ENCODE results near the gene SMPD4. TPM values are rescaled to one million over a fixed set of nuclear protein-coding genes. Genes with fewer than 3 reads are reported as not detected.
"Not testable (repeated sequence)": the region's sequence is repeated elsewhere in the genome, so short reads cannot be mapped to it uniquely, and the experiment has no call there.

The SMPD4 gene
- total RNA-seq, 1 experiment from 2014 or later: 108 TPM

- H3K27ac ChIP-seq (ENCODE audit: low read depth, low read length, poor library complexity, severe bottlenecking); H3K9me3 ChIP-seq (ENCODE audit: low read depth, low read length, poor library complexity, severe bottlenecking); H3K27me3 ChIP-seq (replicated peaks; ENCODE audit: insufficient read depth, low read depth, low read length, poor library complexity); BruUV-seq (replicated peaks); intact Hi-C loops (cut with micrococcal nuclease; ENCODE audit: unreplicated experiment); CTCF ChIA-PET; POLR2A ChIA-PET (ENCODE audit: low non-redundant PET); H3K36me3 ChIP-seq (ENCODE audit: insufficient read depth, low read length, poor library complexity, severe bottlenecking); DNase-seq (ENCODE audit: low spot score); H3K4me1 ChIP-seq (ENCODE audit: insufficient read depth, low read length, poor library complexity, severe bottlenecking); H3K4me3 ChIP-seq (ENCODE audit: low read depth, low read length, poor library complexity, severe bottlenecking): not testable (repeated sequence)
Measured at GRCh38 chr2:130222523-130222922, 41.1 kb upstream of the SMPD4 start.

- H3K27ac ChIP-seq (ENCODE audit: low read depth, low read length, poor library complexity, severe bottlenecking); POLR2A ChIA-PET (ENCODE audit: low non-redundant PET); BruUV-seq (replicated peaks); H3K27me3 ChIP-seq (replicated peaks; ENCODE audit: insufficient read depth, low read depth, low read length, poor library complexity); H3K4me3 ChIP-seq (ENCODE audit: low read depth, low read length, poor library complexity, severe bottlenecking); intact Hi-C loops (cut with micrococcal nuclease; ENCODE audit: unreplicated experiment); H3K36me3 ChIP-seq (ENCODE audit: insufficient read depth, low read length, poor library complexity, severe bottlenecking); DNase-seq (ENCODE audit: low spot score); H3K9me3 ChIP-seq (ENCODE audit: low read depth, low read length, poor library complexity, severe bottlenecking); H3K4me1 ChIP-seq (ENCODE audit: insufficient read depth, low read length, poor library complexity, severe bottlenecking); CTCF ChIA-PET: not testable (repeated sequence)
Measured at GRCh38 chr2:130220505-130220904, 39.1 kb upstream of the SMPD4 start.

GRCh38 chr2:130219147-130219546 is 37.7 kb upstream of the SMPD4 start:
- H3K27ac ChIP-seq (ENCODE audit: low read depth, low read length, poor library complexity, severe bottlenecking); H3K9me3 ChIP-seq (ENCODE audit: low read depth, low read length, poor library complexity, severe bottlenecking); intact Hi-C loops (cut with micrococcal nuclease; ENCODE audit: unreplicated experiment); H3K4me3 ChIP-seq (ENCODE audit: low read depth, low read length, poor library complexity, severe bottlenecking); CTCF ChIA-PET; BruUV-seq (replicated peaks); H3K36me3 ChIP-seq (ENCODE audit: insufficient read depth, low read length, poor library complexity, severe bottlenecking); H3K4me1 ChIP-seq (ENCODE audit: insufficient read depth, low read length, poor library complexity, severe bottlenecking); DNase-seq (ENCODE audit: low spot score); POLR2A ChIA-PET (ENCODE audit: low non-redundant PET): not testable (repeated sequence)
- peaks cover 11% of the 10 kb centered on the region for H3K27me3 ChIP-seq (replicated peaks; ENCODE audit: insufficient read depth, low read depth, low read length, poor library complexity)

GRCh38 chr2:130207051-130207450 is 25.6 kb upstream of the SMPD4 start:
- H3K4me1 ChIP-seq (ENCODE audit: insufficient read depth, low read length, poor library complexity, severe bottlenecking); CTCF ChIA-PET: not testable (repeated sequence)

GRCh38 chr2:130203150-130203549 is 21.7 kb upstream of the SMPD4 start:
- intact Hi-C loops (cut with micrococcal nuclease; ENCODE audit: unreplicated experiment); H3K27me3 ChIP-seq (replicated peaks; ENCODE audit: insufficient read depth, low read depth, low read length, poor library complexity); H3K36me3 ChIP-seq (ENCODE audit: insufficient read depth, low read length, poor library complexity, severe bottlenecking); H3K27ac ChIP-seq (ENCODE audit: low read depth, low read length, poor library complexity, severe bottlenecking); H3K4me3 ChIP-seq (ENCODE audit: low read depth, low read length, poor library complexity, severe bottlenecking); DNase-seq (ENCODE audit: low spot score); POLR2A ChIA-PET (ENCODE audit: low non-redundant PET); H3K9me3 ChIP-seq (ENCODE audit: low read depth, low read length, poor library complexity, severe bottlenecking); BruUV-seq (replicated peaks); H3K4me1 ChIP-seq (ENCODE audit: insufficient read depth, low read length, poor library complexity, severe bottlenecking); CTCF ChIA-PET: not testable (repeated sequence)

More at GRCh38 chr2:130207051-130207450, 25.6 kb upstream of the SMPD4 start:
- H3K4me3 ChIP-seq (ENCODE audit: low read depth, low read length, poor library complexity, severe bottlenecking); H3K27ac ChIP-seq (ENCODE audit: low read depth, low read length, poor library complexity, severe bottlenecking); H3K36me3 ChIP-seq (ENCODE audit: insufficient read depth, low read length, poor library complexity, severe bottlenecking); intact Hi-C loops (cut with micrococcal nuclease; ENCODE audit: unreplicated experiment); BruUV-seq (replicated peaks); POLR2A ChIA-PET (ENCODE audit: low non-redundant PET); H3K27me3 ChIP-seq (replicated peaks; ENCODE audit: insufficient read depth, low read depth, low read length, poor library complexity); H3K9me3 ChIP-seq (ENCODE audit: low read depth, low read length, poor library complexity, severe bottlenecking); DNase-seq (ENCODE audit: low spot score): not testable (repeated sequence)

GRCh38 chr2:130202518-130202917 is 21.1 kb upstream of the SMPD4 start:
- DNase-seq (ENCODE audit: low spot score); CTCF ChIA-PET; POLR2A ChIA-PET (ENCODE audit: low non-redundant PET); BruUV-seq (replicated peaks); H3K36me3 ChIP-seq (ENCODE audit: insufficient read depth, low read length, poor library complexity, severe bottlenecking); H3K4me3 ChIP-seq (ENCODE audit: low read depth, low read length, poor library complexity, severe bottlenecking); H3K27ac ChIP-seq (ENCODE audit: low read depth, low read length, poor library complexity, severe bottlenecking); H3K4me1 ChIP-seq (ENCODE audit: insufficient read depth, low read length, poor library complexity, severe bottlenecking); intact Hi-C loops (cut with micrococcal nuclease; ENCODE audit: unreplicated experiment); H3K9me3 ChIP-seq (ENCODE audit: low read depth, low read length, poor library complexity, severe bottlenecking); H3K27me3 ChIP-seq (replicated peaks; ENCODE audit: insufficient read depth, low read depth, low read length, poor library complexity): not testable (repeated sequence)
